ENCODE data around the gene ASAP2.
A peak's percentile ranks its signal among the peaks of the same experiment; 100 is the strongest.

Gene ASAP2

GRCh38 chr2:9325428-9325827, 118.8 kb downstream of the ASAP2 start:
- DNase-seq (ENCODE audit: low read depth) = no peak

DNA sequence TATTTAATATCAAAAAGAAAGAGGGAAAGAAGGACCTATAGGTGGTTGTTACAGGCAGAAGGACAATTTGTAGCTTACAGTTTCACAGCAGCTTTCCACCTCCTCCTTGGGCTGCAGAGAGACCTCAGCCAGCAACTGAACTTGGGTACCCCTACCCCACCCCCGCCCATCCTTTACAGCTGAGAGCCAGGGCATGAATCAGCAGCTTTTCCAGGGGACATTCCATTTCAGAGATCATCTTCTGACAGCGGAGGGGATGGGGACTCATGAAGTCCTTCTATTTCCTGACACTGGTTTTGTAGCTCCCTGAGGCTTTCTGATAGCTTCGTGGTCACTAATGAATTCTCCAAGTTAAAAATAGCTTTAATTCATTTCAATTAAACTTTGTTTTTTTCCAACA, 120.4 kb downstream of the ASAP2 start:
- no peak for DNase-seq (ENCODE audit: low read depth)

DNA sequence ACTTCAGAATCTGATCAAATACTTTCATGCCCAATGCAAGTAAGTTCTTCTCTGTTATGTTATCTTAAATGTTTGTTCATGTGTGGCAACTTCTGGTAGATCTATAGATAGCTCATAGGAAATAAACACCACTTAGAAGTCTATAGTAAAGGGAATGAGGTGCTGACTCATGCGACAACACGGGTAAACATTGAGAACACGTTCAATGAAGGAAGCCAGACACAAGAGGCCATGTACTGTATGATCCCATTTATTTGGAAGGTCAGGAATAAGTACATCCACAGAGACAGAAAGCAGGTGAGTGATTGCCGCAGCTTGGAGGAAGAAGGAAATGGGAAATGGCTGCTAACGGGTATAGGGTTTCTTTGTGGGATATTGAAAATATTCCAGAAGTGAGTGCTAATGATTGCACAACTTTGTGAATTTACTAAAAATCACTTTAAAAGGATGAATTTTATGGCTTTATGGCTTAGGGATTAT, 121.3 kb downstream of the ASAP2 start:
- DNase-seq (ENCODE audit: low read depth) = no peak

GRCh38 chr2:9328931-9329330, 122.3 kb downstream of the ASAP2 start:
- no peak for DNase-seq (ENCODE audit: low read depth)

DNA sequence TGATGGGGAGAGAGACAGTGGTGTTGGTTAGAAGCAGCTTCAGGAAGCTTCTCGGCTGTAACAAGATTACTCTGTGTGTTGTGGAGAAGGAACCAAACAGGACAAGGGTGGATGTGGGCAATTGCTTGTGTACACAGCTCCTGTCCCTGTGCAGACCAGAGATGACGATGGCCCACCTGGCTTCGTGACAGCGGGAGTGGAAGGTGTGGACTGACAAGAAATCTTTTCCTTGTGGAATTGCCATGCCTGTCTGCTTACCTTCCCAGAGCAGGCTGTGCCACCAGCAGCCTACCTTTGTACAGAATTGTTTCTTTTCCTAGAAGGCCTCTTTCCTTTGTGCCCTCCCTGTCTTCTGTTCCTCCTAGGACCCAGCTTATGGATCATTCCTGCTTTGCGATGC, 122.9 kb downstream of the ASAP2 start:
- DNase-seq (ENCODE audit: low read depth) = no peak

DNA sequence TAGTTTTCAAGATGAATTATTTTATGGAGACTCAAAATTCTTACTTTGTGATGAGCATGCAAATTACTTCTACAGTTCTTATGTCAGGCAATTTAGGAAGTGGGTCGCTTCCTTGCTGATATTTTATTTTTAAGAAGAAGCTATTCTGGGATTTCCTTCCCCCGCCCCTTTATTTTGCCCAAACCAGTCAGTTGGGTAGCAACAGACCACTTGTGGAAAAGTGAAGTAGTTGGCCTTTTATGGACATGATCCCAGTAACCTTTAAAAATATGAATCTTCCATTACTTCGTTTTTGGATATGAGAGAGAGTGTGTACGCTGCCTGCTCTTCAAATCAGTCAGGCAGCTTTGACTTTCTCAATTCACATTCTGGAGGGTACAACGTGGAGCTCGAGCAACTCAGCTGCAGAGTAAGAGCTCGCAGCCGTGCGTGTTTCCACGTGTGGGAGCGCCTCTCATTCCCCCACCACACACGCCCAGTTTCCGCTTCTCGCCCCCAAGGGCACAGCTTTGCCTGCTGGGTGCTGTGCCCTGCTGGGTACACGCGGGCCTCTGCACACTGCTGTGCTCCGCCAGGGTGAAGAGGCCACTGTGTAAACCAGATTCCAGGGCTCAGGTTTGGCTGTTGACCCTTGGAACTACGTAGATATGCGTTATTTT, 124.1 kb downstream of the ASAP2 start:
- DNase-seq (ENCODE audit: low read depth) = no peak

- DNase-seq (ENCODE audit: low read depth) = no peak
Observed at GRCh38 chr2:9331704-9332103, 125.1 kb downstream of the ASAP2 start.

DNA sequence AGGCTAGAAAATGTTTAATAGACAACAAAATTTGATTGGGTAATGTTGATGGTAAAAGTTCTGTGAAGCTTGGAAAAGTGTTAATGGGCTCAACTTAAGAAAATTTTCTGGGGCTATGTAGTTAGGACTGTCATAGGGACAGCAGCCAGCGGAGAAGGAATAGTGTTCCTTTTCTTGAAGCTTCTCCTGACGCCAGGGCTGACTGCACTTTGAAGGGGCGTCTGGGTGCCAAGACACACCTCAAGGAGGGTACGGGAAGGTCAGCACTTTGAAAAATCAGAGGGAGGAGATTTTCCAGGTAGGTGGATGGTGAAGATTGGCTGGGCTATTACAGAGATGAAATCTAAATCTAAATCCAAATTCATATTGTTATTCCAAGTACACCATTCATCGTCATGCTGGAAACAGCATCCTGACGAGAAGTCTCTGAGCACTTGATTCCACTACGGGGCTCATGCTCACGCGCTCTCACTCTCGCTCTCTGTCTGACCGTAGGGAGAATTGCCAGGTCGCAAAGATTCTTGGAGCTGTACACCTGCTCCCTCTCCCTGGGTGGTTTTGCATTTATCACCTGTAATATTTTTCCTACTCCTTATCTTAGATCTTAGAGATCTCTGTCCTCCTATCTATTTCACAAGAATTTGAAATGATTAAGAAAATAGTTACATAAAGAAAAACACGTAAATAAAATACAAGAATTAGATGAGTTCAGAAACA, 125.7 kb downstream of the ASAP2 start:
- DNase-seq (ENCODE audit: low read depth) = no peak

DNA sequence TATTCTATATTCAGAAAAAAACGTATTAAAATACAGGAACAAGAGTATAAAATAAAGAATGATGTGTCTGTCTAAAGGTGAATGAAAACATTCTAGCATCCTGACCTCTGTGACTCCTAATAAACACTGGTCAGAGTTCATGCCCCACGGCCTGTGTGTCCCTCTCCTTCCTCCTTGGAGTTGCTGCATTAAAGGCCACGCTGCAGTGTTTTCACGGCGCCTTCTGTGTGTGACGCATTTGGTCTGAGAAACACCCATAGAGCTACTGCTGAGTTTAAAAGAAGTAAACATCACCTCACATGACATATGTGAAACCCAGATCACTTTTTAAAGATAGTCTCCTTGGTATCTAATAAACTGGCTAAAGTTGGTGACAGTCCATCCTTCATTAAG, 126.2 kb downstream of the ASAP2 start:
- DNase-seq (ENCODE audit: low read depth) = no peak

DNA sequence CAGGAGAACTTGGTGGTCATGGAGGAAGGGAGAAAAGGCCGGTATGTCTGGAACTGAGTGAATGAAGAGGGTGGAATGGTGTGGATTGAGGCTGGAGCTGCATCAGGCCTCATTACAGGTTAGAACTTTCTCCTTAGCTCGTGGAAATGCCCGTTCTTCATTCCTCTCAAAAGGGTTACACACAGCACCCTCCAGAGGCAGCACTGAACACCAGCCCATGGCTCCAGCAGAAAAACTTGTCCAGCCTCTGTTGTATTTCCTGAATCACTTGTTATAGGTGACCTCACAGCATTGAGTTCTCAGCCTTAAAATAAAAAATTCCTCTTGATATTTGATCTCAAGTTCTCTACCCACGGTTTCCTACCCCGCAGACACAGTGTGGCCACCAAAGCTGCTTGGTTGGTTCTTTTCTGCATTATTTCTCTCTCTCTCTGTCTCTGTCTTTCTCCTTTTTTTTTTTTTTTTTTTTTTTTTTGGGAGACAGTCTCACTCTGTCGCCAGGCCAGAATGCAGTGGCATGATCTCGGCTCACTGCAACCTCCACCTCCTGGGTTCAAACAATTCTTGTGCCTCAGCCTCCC, 127.1 kb downstream of the ASAP2 start:
- DNase-seq (ENCODE audit: low read depth) = peak; percentile 60

GRCh38 chr2:9334761-9335160, 128.1 kb downstream of the ASAP2 start:
- DNase-seq (ENCODE audit: low read depth) = no peak

- DNase-seq (ENCODE audit: low read depth) = no peak
Observed at GRCh38 chr2:9335322-9335832, 128.8 kb downstream of the ASAP2 start.

- no peak for DNase-seq (ENCODE audit: low read depth)
Observed at GRCh38 chr2:9336241-9336575, 129.6 kb downstream of the ASAP2 start.

DNA sequence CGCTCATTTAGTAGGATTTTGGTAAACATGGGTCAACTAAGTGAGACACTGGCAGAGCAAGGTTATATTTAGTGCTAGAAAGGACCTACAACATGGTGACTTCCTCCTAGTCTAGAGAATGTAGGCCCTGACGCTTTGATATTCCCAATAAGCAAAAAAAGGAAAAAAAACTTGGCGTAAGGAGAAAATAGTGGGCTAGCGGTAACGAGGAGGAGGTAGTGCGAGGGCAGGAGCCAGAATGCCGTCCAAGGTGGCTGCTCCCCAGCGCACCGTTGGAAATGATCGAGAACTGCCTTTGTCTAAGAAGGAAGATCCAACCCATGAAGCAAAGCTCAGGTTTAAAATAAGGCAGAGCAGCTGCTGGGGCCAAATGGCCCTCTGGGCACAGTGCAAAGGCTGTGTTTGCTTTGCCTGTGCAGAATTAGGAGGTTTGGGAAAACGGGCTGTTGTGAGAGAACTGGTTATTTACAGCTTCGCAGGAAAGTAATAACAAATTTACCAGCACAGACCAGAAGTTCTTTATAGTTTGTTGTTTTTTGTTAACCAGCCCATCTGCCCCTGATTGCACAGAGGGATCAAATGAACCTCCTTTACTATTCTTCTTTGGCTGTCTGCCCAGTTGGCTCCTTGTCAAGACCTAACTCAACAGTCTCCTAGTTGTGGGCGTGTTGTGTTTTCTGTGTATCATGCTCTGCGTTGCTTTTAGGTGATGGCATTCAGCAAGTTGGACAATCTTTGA, 130.1 kb downstream of the ASAP2 start:
- peak; percentile 28 for DNase-seq (ENCODE audit: low read depth)

GRCh38 chr2:9337901-9338300, 131.3 kb downstream of the ASAP2 start:
- no peak for DNase-seq (ENCODE audit: low read depth)

GRCh38 chr2:9341337-9341887, 134.8 kb downstream of the ASAP2 start:
- DNase-seq (ENCODE audit: low read depth) = no peak

- DNase-seq (ENCODE audit: low read depth) = no peak
Observed at GRCh38 chr2:9342659-9343058, 136.0 kb downstream of the ASAP2 start.

DNA sequence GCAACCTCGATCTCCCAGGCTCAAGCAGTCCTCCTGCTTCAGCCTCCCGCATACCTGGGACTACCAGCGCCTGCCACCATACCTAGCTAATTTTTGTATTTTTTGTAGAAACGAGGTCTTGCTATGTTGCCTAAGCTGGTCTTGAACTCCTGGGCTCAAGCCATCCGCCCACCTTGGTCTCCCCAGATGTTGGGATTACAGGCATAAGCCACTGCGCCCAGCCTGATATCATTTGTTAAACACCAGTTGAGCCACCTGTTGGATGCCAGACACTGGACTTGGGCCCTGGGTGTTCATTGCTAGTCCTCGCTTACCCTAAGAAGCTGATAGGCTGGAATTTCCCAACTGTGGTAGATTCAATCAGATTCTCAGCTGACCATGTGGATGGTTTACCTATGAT, 136.9 kb downstream of the ASAP2 start:
- DNase-seq (ENCODE audit: low read depth) = no peak

GRCh38 chr2:9344434-9344833, 137.8 kb downstream of the ASAP2 start:
- DNase-seq (ENCODE audit: low read depth) = no peak

DNA sequence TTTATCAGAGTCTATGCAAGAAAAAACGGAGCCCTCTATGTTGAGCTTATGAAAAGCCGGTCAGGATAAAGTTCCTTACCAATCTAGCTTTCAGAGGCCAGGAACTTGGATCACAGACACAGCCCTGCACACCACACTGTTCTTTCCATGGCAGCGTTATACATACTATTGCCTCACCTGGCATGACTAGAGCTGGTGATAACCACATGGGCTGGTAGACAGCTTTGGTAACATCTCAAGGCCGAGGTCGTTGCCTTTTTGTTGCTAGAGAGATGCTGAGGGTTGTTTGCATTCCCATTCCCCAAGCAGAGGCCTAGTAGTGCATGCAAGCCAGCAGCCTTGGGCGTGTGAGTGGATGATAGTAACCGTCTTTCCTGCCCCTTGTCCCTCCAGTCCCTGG, 138.7 kb downstream of the ASAP2 start:
- no peak for DNase-seq (ENCODE audit: low read depth)

- DNase-seq (ENCODE audit: low read depth) = no peak
Observed at GRCh38 chr2:9345997-9346396, 139.4 kb downstream of the ASAP2 start.

- no peak for DNase-seq (ENCODE audit: low read depth)
Observed at GRCh38 chr2:9346885-9347284, 140.3 kb downstream of the ASAP2 start.
